Nephron progenitor cell (in vitro differentiated cells): ENCODE data around the gene ZBTB2.

Experiments used
- DNase-seq: peaks from one replicate; pipeline ENCODE4 v3.0.0; 2021
- H3K27ac Mint-ChIP-seq: 2 replicates; pipeline ENCODE4 v1.8.0; 2021; ENCODE audit warnings: mild to moderate bottlenecking, moderate library complexity, mixed read lengths
- H3K27me3 Mint-ChIP-seq: 2 replicates; pipeline ENCODE4 v1.8.0; 2021; ENCODE audit warnings: mild to moderate bottlenecking, low read depth, mixed read lengths; ENCODE audit not compliant: poor library complexity
- H3K36me3 Mint-ChIP-seq: 2 replicates; pipeline ENCODE4 v1.8.0; 2021; ENCODE audit warnings: low read depth, mixed read lengths
- H3K4me1 Mint-ChIP-seq: 2 replicates; pipeline ENCODE4 v1.8.0; 2021; ENCODE audit warnings: mixed read lengths
- H3K4me3 Mint-ChIP-seq: 2 replicates; pipeline ENCODE4 v1.8.0; 2021; ENCODE audit warnings: mild to moderate bottlenecking, moderate library complexity, mixed read lengths
- H3K9me3 Mint-ChIP-seq: 2 replicates; pipeline ENCODE4 v1.8.0; 2021; ENCODE audit warnings: mild to moderate bottlenecking, moderate library complexity, mixed read lengths
- CTCF ChIP-seq: fragments of 200-600 bp; sonication (generic); IDR thresholded peaks from 2 replicates; pipeline ENCODE4 v1.5.0; 2021; ENCODE audit warnings: antibody characterized with exemption

The ZBTB2 gene

GRCh38 chr6:151376440-151376839, 14.9 kb downstream of the ZBTB2 start:
- Mint-ChIP-seq H3K9me3 (peaks cover 13% of the 10 kb centered on the region), H3K27me3 (no peaks in the 10 kb centered on the region), H3K36me3 (peaks cover 35% of the 10 kb centered on the region), H3K4me1 (peaks cover 35% of the 10 kb centered on the region), H3K4me3 (no peak overlapping the region), H3K27ac (no peak overlapping the region)
- TF ChIP-seq CTCF = no peak
- no peak for DNase-seq

GRCh38 chr6:151375833-151376232, 15.5 kb downstream of the ZBTB2 start:
- peaks cover 30% of the 10 kb centered on the region for H3K4me1 Mint-ChIP-seq
- H3K9me3 Mint-ChIP-seq = peaks cover 13% of the 10 kb centered on the region
- H3K4me3 Mint-ChIP-seq = no peak overlapping the region
- TF ChIP-seq CTCF = no peak
- H3K27me3 Mint-ChIP-seq = no peaks in the 10 kb centered on the region
- H3K27ac Mint-ChIP-seq = no peak overlapping the region
- no peak for DNase-seq
- peaks cover 40% of the 10 kb centered on the region for H3K36me3 Mint-ChIP-seq

GRCh38 chr6:151374036-151374683, 17.2 kb downstream of the ZBTB2 start:
- TF ChIP-seq CTCF = no peak
- Mint-ChIP-seq H3K4me1 (peaks cover 24% of the 10 kb centered on the region), H3K4me3 (no peak overlapping the region), H3K27me3 (no peaks in the 10 kb centered on the region), H3K36me3 (peaks cover 50% of the 10 kb centered on the region), H3K9me3 (peaks cover 13% of the 10 kb centered on the region), H3K27ac (no peak overlapping the region)
- no peak for DNase-seq

GRCh38 chr6:151372164-151372563, 19.2 kb downstream of the ZBTB2 start:
- Mint-ChIP-seq H3K4me1 (peaks cover 24% of the 10 kb centered on the region), H3K27me3 (no peaks in the 10 kb centered on the region), H3K27ac (peak overlapping the region; percentile 82), H3K9me3 (peaks cover 13% of the 10 kb centered on the region), H3K36me3 (peaks cover 61% of the 10 kb centered on the region), H3K4me3 (no peak overlapping the region)
- TF ChIP-seq CTCF = no peak
- DNase-seq = no peak

- H3K9me3 Mint-ChIP-seq = no peaks in the 10 kb centered on the region
- H3K27ac Mint-ChIP-seq = no peak overlapping the region
- peaks cover 61% of the 10 kb centered on the region for H3K36me3 Mint-ChIP-seq
- peaks cover 24% of the 10 kb centered on the region for H3K4me1 Mint-ChIP-seq
- DNase-seq = no peak
- no peaks in the 10 kb centered on the region for H3K27me3 Mint-ChIP-seq
- no peak overlapping the region for H3K4me3 Mint-ChIP-seq
- no peak for TF ChIP-seq CTCF
These were observed 20.8 kb downstream of the ZBTB2 start for GRCh38 chr6:151370509-151371078.

- H3K9me3 Mint-ChIP-seq = no peaks in the 10 kb centered on the region
- no peak for TF ChIP-seq CTCF
- no peak for DNase-seq
- peaks cover 62% of the 10 kb centered on the region for H3K36me3 Mint-ChIP-seq
- no peak overlapping the region for H3K27ac Mint-ChIP-seq
- no peak overlapping the region for H3K4me3 Mint-ChIP-seq
- peaks cover 6% of the 10 kb centered on the region for H3K4me1 Mint-ChIP-seq
- no peaks in the 10 kb centered on the region for H3K27me3 Mint-ChIP-seq
These were observed 26.1 kb downstream of the ZBTB2 start for GRCh38 chr6:151365233-151365632.
